Naive B cell (primary cell): ENCODE measurements around the gene MFN1. TPM values are rescaled to one million over a fixed set of nuclear protein-coding genes. Genes with fewer than 3 reads are reported as not detected.

Experiments
- ATAC-seq, 2 donors: fragments of 150-1000 bp; cut with Tn5 transposase; 2 replicates each; pipeline ENCODE4 v1.10.0; 2021; ENCODE audit warnings: low read depth in 2 of 2, mild to moderate bottlenecking in 2 of 2, moderate library complexity in 2 of 2
- DNase-seq: peaks from one replicate; pipeline ENCODE4 v3.0.0; 2022
- H3K27ac Mint-ChIP-seq, 6 donors: one replicate each; pipeline ENCODE4 v1.8.0; 2020 to 2022; ENCODE audit warnings: mild to moderate bottlenecking in 6 of 6, mixed read lengths in 6 of 6, moderate library complexity in 5 of 6, inconsistent platforms in 2 of 6
- H3K27me3 Mint-ChIP-seq, 3 donors: one replicate each; pipeline ENCODE4 v1.8.0; 2021 to 2022; ENCODE audit warnings: mixed read lengths in 3 of 3, mild to moderate bottlenecking in 1 of 3
- H3K36me3 Mint-ChIP-seq, 2 donors: one replicate each; pipeline ENCODE4 v1.8.0; 2020 to 2022; ENCODE audit warnings: mixed read lengths in 2 of 2, inconsistent platforms in 1 of 2, mild to moderate bottlenecking in 1 of 2
- H3K4me1 Mint-ChIP-seq, 3 donors: one replicate each; pipeline ENCODE4 v1.8.0; 2020 to 2022; ENCODE audit warnings: mixed read lengths in 3 of 3, inconsistent platforms in 1 of 3, mild to moderate bottlenecking in 1 of 3, moderate library complexity in 1 of 3
- H3K4me3 Mint-ChIP-seq, 8 donors: one replicate each; pipeline ENCODE4 v1.8.0; 2020 to 2022; ENCODE audit warnings: mild to moderate bottlenecking in 8 of 8, mixed read lengths in 8 of 8, moderate library complexity in 8 of 8, inconsistent platforms in 2 of 8
- H3K9me3 Mint-ChIP-seq, 7 donors: one replicate each; pipeline ENCODE4 v1.8.0; 2020 to 2022; ENCODE audit warnings: mixed read lengths in 7 of 7, mild to moderate bottlenecking in 5 of 7, inconsistent platforms in 2 of 7, moderate library complexity in 1 of 7
- polyA plus RNA-seq, 6 donors: library from polyadenylated mRNA; unstranded; fragments of 300-500 nt; fragmentation: Illumina TruSeq; gene quantifications; one replicate each; pipeline ENCODE4 v1.2.3, GENCODE V29; 2021; ENCODE audit warnings: low read depth in 6 of 6

Gene MFN1
- polyA plus RNA-seq, 6 donors from 2014 or later: 18.2 to 41.4 (median 31.2) TPM

GRCh38 chr3:179421500-179421899, 74.0 kb downstream of the MFN1 start:
- DNase-seq (peak; percentile 17), ATAC-seq (no peak)
- Mint-ChIP-seq H3K4me3 (no peak overlapping the region), H3K36me3 (peaks cover 19 to 20% of the 10 kb centered on the region in 2 donors), H3K27me3 (no peaks in the 10 kb centered on the region), H3K4me1 (peaks cover 0 to 3% (median 0%) of the 10 kb centered on the region in 3 donors), H3K27ac (peak overlapping the region in 1 of 6 donors; percentile 74), H3K9me3 (no peaks in the 10 kb centered on the region)

DNA sequence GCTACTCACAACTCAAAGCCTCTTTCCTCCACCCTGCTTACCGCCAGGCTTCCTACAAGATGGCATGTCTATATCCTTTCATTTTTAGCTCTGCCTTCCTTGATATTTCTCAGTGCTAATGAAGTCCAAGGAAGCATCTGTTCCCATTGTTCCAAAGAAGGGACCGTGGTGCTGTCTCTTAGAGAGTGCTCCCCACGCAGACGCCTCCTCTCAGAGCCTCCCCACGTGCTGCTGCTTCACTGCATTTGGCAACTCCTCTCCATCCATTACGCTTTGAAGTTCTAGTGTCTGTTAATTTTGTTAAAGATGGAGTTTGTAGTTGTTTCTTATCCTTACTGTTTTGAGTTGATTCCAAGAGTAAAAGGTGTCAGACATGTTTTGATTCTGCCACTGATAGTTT, 77.6 kb downstream of the MFN1 start:
- Mint-ChIP-seq H3K27me3 (no peaks in the 10 kb centered on the region), H3K27ac (peak overlapping the region in 3 of 6 donors; percentile 20 to 84 (median 47))

GRCh38 chr3:179428876-179429548, 81.5 kb downstream of the MFN1 start:
- no peak for DNase-seq
- peaks cover 50 to 62% (median 62%) of the 10 kb centered on the region in 3 donors for H3K4me1 Mint-ChIP-seq
- no peaks in the 10 kb centered on the region for H3K9me3 Mint-ChIP-seq
- no peak overlapping the region for H3K4me3 Mint-ChIP-seq
- no peak for ATAC-seq
- peak overlapping the region in 2 of 6 donors; percentile 46 to 67 for H3K27ac Mint-ChIP-seq
- no peaks in the 10 kb centered on the region for H3K27me3 Mint-ChIP-seq
- H3K36me3 Mint-ChIP-seq: peaks cover 14 to 19% of the 10 kb centered on the region in 2 donors

More for the DNA sequence above, 77.6 kb downstream of the MFN1 start:
- peaks cover 14 to 27% of the 10 kb centered on the region in 2 donors for H3K36me3 Mint-ChIP-seq
- no peak overlapping the region for H3K4me3 Mint-ChIP-seq
- DNase-seq (no peak), ATAC-seq (no peak)
- peaks cover 19 to 23% (median 22%) of the 10 kb centered on the region in 3 donors for H3K4me1 Mint-ChIP-seq
- no peaks in the 10 kb centered on the region for H3K9me3 Mint-ChIP-seq

GRCh38 chr3:179430277-179430870, 82.9 kb downstream of the MFN1 start:
- DNase-seq (no peak), ATAC-seq (no peak)
- H3K27ac Mint-ChIP-seq: peak overlapping the region in 4 of 6 donors; percentile 55 to 84 (median 72)
- H3K36me3 Mint-ChIP-seq: peaks cover 7 to 8% of the 10 kb centered on the region in 2 donors
- H3K4me1 Mint-ChIP-seq: peaks cover 50 to 68% (median 67%) of the 10 kb centered on the region in 3 donors
- no peaks in the 10 kb centered on the region for H3K9me3 Mint-ChIP-seq
- no peak overlapping the region for H3K4me3 Mint-ChIP-seq
- H3K27me3 Mint-ChIP-seq: no peaks in the 10 kb centered on the region

DNA sequence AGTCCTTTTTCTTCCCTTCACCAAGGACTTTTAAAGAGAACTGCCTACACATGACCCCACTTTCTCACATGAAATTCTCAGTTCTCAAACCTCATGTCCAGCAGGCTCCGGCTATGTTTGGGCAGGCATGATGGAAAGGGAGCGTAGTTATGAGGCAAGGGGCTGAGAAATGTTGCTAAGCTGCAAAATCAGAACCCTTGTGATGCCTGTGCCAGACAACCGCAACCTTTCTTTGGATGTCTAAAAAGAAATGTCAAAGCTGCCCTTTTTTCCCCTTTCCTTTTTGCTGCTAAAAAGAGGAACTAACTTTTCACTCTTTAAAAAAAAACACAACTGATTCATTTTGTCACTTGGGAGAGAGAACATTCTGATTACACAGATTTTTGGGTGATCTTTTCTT, 84.5 kb downstream of the MFN1 start:
- DNase-seq (peak; percentile 58), ATAC-seq (peak; percentile 78 to 87)
- H3K9me3 Mint-ChIP-seq: no peaks in the 10 kb centered on the region
- peak overlapping the region; percentile 52 to 89 (median 78) for H3K4me3 Mint-ChIP-seq
- peaks cover 44 to 71% (median 68%) of the 10 kb centered on the region in 3 donors for H3K4me1 Mint-ChIP-seq
- no peaks in the 10 kb centered on the region for H3K27me3 Mint-ChIP-seq
- peak overlapping the region; percentile 73 to 98 (median 89) for H3K27ac Mint-ChIP-seq
- peaks cover 5 to 6% of the 10 kb centered on the region in 2 donors for H3K36me3 Mint-ChIP-seq

GRCh38 chr3:179432451-179432850, 84.9 kb downstream of the MFN1 start:
- peak overlapping the region; percentile 73 to 98 (median 89) for H3K27ac Mint-ChIP-seq
- H3K4me3 Mint-ChIP-seq: peak overlapping the region; percentile 64 to 89 (median 78)
- peaks cover 42 to 72% (median 69%) of the 10 kb centered on the region in 3 donors for H3K4me1 Mint-ChIP-seq

GRCh38 chr3:179436517-179436916, 89.0 kb downstream of the MFN1 start:
- Mint-ChIP-seq H3K27ac (peak overlapping the region; percentile 34 to 97 (median 88)), H3K36me3 (no peaks in the 10 kb centered on the region), H3K4me3 (peak overlapping the region in 3 of 8 donors; percentile 15 to 42 (median 20)), H3K4me1 (peaks cover 43 to 72% (median 71%) of the 10 kb centered on the region in 3 donors), H3K9me3 (no peaks in the 10 kb centered on the region), H3K27me3 (no peaks in the 10 kb centered on the region)
- no peak for DNase-seq
- ATAC-seq: no peak

More at GRCh38 chr3:179432451-179432850, 84.9 kb downstream of the MFN1 start:
- no peak for ATAC-seq
- Mint-ChIP-seq H3K36me3 (peaks cover 4 to 6% of the 10 kb centered on the region in 2 donors), H3K27me3 (no peaks in the 10 kb centered on the region), H3K9me3 (no peaks in the 10 kb centered on the region)
- DNase-seq: no peak

DNA sequence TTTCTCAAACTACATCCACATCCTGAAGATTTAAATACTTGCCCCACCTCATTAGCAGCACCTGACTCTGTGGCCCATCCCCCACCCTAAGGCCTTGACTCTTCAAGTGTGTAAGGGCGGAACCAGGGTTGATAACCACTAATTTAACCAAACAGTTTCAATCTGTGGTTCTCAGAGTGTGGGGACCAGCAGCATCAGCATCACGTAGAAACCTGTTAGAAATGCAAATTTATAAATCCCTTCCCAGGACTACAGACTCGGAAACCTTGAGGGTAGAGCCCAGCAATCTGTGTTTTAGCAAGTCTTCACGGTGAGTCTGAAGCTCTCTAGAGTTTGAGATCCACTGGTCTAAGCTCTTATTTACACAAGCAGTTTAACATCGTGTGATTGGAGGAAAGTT, 91.3 kb downstream of the MFN1 start:
- H3K4me3 Mint-ChIP-seq: peak overlapping the region; percentile 64 to 87 (median 78)
- DNase-seq: peak; percentile 88
- ATAC-seq: peak; percentile 90 to 92
- H3K36me3 Mint-ChIP-seq: no peaks in the 10 kb centered on the region
- H3K27me3 Mint-ChIP-seq: no peaks in the 10 kb centered on the region
- no peaks in the 10 kb centered on the region for H3K9me3 Mint-ChIP-seq
- H3K4me1 Mint-ChIP-seq: peaks cover 20 to 51% (median 49%) of the 10 kb centered on the region in 3 donors
- H3K27ac Mint-ChIP-seq: peak overlapping the region; percentile 91 to 97 (median 96)

Other genes with a start within 250 kb of the MFN1 start
- 10 to 100 TPM; 14.8 to 30.1 (median 22.9) TPM for gene PIK3CA, start 199.4 kb upstream of the MFN1 start, polyA plus RNA-seq
- 1 to 10 TPM in 4 of 6 donors, under 1 TPM in 1, not detected in 1; 0.71 to 6.0 (median 3.0) TPM for gene KCNMB3, start 96.6 kb upstream of the MFN1 start, polyA plus RNA-seq
- gene ZNF639, start 24.7 kb upstream of the MFN1 start, polyA plus RNA-seq: 10 to 100 TPM; 51.3 to 93.5 (median 57.5) TPM
- 10 to 100 TPM; 12.9 to 53.9 (median 44.7) TPM for gene GNB4, start 103.8 kb downstream of the MFN1 start, polyA plus RNA-seq
- 10 to 100 TPM; 26.9 to 48.6 (median 31.8) TPM for gene ACTL6A, start 215.2 kb downstream of the MFN1 start, polyA plus RNA-seq